ENCODE results near the gene KPNA2.
A peak's percentile ranks its signal among the peaks of the same experiment; 100 is the strongest.
"Not testable (repeated sequence)": the region's sequence is repeated elsewhere in the genome, so short reads cannot be mapped to it uniquely, and the experiment has no call there.

KPNA2 gene

DNA sequence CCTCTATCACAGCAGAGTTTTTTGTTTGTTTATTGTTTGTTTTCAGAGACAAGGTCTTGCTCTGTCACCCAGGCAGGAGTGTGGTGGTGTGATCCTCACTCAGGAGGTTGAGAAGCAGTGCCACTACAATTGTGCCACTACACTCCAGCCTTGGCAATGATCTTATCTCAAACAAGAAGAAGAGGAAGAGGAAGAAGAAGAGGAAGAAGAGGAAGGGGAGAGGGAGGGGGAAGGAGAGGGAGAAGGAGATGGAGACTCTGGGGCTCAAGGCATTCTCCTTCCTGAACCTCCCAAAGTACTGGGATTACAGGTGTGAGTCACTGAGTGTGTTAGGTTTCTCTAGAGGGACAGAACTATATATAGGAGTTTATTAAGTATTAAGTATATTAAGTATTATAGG, 22.1 kb upstream of the KPNA2 start:
- H3K4me3 ChIP-seq (replicated peaks; ENCODE audit: low read depth, low read length): no peak overlapping the region
- TF ChIP-seq, protein P1, sequence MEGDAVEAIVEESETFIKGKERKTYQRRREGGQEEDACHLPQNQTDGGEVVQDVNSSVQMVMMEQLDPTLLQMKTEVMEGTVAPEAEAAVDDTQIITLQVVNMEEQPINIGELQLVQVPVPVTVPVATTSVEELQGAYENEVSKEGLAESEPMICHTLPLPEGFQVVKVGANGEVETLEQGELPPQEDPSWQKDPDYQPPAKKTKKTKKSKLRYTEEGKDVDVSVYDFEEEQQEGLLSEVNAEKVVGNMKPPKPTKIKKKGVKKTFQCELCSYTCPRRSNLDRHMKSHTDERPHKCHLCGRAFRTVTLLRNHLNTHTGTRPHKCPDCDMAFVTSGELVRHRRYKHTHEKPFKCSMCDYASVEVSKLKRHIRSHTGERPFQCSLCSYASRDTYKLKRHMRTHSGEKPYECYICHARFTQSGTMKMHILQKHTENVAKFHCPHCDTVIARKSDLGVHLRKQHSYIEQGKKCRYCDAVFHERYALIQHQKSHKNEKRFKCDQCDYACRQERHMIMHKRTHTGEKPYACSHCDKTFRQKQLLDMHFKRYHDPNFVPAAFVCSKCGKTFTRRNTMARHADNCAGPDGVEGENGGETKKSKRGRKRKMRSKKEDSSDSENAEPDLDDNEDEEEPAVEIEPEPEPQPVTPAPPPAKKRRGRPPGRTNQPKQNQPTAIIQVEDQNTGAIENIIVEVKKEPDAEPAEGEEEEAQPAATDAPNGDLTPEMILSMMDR (IDR thresholded peaks at IDR 0.05; ENCODE audit: low read length, missing control alignments): no peak
- no peak for DNase-seq (ENCODE audit: low read depth)

DNA sequence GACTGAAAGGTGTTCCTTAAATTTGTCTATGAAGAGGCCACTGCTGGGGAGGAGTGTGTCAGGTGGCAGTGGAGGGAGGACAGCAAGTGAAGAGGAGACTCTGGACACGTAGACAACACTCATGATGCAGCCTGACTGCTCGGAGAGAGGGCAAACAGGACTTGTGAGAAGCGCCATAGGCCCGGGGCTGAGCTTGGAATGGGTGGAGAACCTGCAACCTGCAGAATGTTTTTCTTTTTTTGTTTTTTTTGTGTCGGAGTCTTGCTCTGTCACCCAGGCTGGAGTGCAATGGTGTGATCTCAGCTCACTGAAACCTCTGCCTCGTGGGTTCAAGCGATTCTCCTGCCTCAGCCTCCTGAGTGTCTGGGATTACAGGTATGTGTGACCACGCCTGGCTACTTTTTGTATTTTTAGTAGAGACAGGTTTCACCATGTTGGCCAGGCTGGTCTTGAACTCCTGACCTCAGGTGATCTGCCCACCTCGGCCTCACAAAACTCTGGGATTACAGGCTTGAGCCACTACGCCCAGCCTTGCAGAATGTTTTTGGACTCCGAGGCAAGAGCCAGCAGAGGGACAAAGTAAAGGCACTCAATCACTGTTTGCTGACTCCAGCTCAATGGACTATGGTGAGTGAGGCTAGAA, 20.3 kb upstream of the KPNA2 start:
- TF ChIP-seq, protein P1 (IDR thresholded peaks at IDR 0.05; ENCODE audit: low read length, missing control alignments): no peak

DNA sequence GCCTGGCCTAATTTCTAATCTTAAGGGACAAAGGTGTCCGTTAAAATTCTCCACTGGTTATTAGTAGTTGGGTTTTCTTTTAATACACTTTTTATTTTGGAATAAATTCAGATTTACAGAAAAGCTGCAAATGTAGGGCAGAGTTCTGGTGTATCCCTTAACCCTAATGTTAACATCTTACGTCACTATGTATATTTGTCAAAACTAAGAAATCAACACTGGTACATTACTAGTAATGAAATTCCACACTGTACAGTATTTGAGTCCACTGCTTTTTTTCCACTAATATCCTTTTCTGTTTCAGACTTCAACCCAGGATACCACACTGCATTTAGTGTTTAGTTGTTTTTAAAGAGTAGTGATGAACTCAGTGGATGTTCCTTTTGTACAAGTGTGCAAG, 18.7 kb upstream of the KPNA2 start:
- TF ChIP-seq, protein P1 (IDR thresholded peaks at IDR 0.05; ENCODE audit: low read length, missing control alignments): no peak
- no peak for DNase-seq (ENCODE audit: low read depth)
- no peak overlapping the region for H3K4me3 ChIP-seq (replicated peaks; ENCODE audit: low read depth, low read length)

More for the DNA sequence above, 20.3 kb upstream of the KPNA2 start:
- DNase-seq (ENCODE audit: low read depth): no peak
- H3K4me3 ChIP-seq (replicated peaks; ENCODE audit: low read depth, low read length): no peak overlapping the region

DNA sequence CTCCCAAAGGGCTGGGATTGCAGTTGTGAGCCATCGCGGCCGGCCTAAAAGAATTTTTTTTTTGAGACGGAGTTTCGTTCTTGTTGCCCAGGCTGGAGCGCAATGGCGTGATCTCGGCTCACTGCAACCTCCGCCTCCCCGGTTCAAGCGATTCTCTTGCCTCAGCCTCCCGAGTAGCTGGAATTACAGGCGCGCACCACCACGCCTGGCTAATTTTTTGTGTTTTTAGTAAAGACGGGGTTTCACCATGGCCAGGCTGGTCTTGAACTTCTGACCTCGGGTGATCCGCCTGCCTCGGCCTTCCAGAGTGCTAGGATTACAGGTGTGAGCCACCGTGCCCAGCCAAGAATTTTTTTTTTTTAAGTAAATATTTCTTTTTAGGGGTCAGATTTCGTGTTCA, 17.0 kb upstream of the KPNA2 start:
- DNase-seq (ENCODE audit: low read depth); H3K4me3 ChIP-seq (replicated peaks; ENCODE audit: low read depth, low read length): not testable (repeated sequence)

DNA sequence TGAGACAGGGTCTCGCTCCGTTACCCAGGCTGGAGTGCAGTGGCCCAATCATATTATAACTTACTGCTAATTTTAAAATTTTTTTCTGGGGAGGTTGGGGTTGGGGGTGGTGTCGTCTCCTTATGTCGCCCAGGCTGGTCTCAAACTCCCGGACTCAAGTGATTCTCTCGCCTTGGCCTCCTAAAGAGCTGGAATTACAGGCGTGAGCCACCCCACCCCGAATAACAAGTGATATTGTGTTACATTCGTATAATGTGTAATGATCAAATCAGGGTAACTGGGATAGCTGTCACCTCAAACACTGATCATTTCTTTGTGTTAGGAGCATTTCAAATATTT, 16.2 kb upstream of the KPNA2 start:
- H3K4me3 ChIP-seq (replicated peaks; ENCODE audit: low read depth, low read length): peak overlapping the region; percentile 8
- TF ChIP-seq, protein P1 (IDR thresholded peaks at IDR 0.05; ENCODE audit: low read length, missing control alignments): no peak
- no peak for DNase-seq (ENCODE audit: low read depth)

DNA sequence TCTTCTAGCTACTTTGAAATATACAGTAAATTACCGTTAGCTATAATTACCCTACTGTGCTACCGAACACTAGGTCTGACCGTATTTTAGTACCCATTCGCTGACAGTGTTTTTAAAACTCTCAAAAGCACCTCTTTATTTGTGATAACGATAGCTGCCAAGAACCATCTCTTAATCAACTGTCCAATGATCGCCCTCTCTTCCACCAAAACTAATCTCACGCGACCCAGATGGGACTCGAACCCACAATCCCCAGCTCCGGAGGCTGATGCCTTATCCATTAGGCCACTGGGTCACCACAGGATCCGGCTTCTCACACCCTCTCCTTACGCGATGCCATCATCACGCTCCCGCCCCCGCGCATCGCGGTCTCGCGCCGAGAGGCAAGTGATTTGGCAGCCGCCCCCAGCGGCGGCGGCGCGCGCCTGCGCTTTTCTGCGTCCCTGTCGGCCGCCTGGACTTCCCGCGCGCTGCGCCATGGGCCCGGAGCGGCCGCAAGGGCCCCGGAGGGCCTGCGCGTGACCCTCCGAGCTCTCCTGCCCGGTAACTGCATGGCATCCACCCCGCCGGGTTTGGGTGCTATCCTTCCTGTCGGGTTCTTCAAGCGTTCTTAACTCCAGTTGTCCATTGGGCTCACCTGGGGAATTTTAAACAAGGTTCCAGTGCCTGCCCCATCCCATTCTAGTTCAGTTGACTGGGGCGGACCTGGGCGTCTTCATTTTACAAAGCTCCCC, 15.7 kb upstream of the KPNA2 start:
- peak overlapping the region; percentile 64 for H3K4me3 ChIP-seq (replicated peaks; ENCODE audit: low read depth, low read length)
- peak; percentile 96 for DNase-seq (ENCODE audit: low read depth)
- TF ChIP-seq, protein P1 (IDR thresholded peaks at IDR 0.05; ENCODE audit: low read length, missing control alignments): peak; percentile 8

DNA sequence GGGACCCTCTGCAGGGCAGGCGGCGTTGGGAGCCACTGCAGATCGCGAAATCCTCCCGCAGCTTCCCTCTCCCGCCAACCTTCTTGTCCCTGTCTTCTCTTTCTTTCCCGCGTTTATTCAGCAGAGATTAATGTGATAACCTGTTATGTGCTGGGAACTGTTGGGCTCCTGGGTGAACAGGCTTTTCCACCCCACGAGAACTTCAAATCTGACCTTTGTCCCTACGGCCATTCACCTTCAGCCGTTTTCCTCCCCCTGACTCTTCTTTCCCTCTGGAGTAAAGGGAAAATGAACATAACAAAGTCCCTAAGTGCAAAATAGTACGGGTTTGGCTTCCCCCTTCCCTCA, 15.2 kb upstream of the KPNA2 start:
- TF ChIP-seq, protein P1 (IDR thresholded peaks at IDR 0.05; ENCODE audit: low read length, missing control alignments): no peak
- H3K4me3 ChIP-seq (replicated peaks; ENCODE audit: low read depth, low read length): peak overlapping the region; percentile 64
- no peak for DNase-seq (ENCODE audit: low read depth)

DNA sequence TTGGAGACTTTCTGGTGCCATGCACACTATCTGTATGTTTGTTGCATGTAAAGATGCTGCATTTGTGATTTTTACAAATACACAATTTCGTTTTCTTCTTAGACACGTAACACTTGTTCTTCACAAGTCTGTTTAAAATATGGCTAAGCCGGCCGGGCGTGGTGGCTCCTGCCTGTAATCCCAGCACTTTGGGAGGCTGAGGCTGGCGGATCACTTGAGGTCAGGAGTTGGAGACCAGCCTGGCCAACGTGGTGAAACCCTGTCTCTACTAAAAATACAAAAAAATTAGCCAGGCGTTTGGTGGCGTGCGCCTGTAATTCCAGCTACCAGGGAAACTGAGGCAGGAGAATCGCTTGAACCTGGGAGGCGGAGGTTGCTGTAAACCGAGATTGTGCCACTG, 14.7 kb upstream of the KPNA2 start:
- not testable (repeated sequence) for H3K4me3 ChIP-seq (replicated peaks; ENCODE audit: low read depth, low read length); DNase-seq (ENCODE audit: low read depth)
